Glomerular endothelial cell (primary cell): ENCODE results near the gene ACAP1. TPM values are rescaled to one million over a fixed set of nuclear protein-coding genes. Genes with fewer than 3 reads are reported as not detected.

Source experiments
- DNase-seq: peaks from one replicate; pipeline ENCODE4 v3.0.0-alpha.2; 2011; ENCODE audit warnings: low read depth, low spot score; ENCODE audit errors: extremely low read depth
- total RNA-seq: library from RNA; depleted of rRNA; stranded (reverse); fragments of >200 nt; gene quantifications from 2 replicates; pipeline ENCODE4 v1.2.3, GENCODE V29; 2015

Gene ACAP1
- total RNA-seq, 1 donor from 2014 or later = not detected

DNA sequence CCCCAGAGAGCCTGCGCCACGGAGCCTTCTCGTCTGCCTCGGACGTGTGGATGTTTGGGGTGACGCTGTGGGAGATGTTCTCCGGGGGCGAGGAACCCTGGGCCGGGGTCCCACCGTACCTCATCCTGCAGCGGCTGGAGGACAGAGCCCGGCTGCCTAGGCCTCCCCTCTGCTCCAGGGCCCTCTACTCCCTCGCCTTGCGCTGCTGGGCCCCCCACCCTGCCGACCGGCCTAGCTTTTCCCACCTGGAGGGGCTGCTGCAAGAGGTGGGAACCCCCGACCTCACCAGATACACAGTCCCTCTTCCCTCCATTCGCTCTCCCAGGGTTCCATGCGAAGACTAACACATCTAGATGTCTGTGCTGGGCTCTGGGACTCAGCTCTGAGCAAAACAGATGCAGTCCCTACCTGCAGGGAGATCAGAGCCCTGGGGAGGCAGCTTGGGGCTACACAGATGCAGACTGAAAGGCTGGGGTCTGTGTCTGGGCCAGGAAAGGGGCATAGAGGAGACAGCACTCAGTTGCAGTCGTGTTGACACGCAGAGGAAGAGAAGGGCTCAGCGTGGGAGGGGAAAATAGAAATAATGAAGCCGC lies 48.3 kb downstream of the ACAP1 start:
- no peak for DNase-seq

DNA sequence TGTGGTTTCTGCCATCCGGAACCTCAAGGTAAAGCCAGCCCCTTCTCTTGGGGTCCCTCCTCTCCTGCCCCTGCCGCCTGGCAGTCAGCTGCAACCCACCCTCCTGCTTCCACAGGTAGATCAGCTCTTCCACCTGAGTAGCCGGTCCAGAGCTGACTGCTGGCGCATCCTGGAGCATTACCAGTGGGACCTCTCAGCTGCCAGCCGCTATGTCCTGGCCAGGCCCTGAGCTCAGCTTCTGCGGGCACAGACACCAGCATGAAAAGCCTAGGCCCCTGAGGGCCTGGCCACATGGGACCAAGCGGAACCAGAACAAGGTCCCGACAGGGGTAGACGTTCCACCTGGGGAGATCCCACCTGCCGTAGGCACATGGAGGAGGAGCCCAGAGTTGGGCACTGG lies 52.5 kb downstream of the ACAP1 start:
- DNase-seq = no peak

DNA sequence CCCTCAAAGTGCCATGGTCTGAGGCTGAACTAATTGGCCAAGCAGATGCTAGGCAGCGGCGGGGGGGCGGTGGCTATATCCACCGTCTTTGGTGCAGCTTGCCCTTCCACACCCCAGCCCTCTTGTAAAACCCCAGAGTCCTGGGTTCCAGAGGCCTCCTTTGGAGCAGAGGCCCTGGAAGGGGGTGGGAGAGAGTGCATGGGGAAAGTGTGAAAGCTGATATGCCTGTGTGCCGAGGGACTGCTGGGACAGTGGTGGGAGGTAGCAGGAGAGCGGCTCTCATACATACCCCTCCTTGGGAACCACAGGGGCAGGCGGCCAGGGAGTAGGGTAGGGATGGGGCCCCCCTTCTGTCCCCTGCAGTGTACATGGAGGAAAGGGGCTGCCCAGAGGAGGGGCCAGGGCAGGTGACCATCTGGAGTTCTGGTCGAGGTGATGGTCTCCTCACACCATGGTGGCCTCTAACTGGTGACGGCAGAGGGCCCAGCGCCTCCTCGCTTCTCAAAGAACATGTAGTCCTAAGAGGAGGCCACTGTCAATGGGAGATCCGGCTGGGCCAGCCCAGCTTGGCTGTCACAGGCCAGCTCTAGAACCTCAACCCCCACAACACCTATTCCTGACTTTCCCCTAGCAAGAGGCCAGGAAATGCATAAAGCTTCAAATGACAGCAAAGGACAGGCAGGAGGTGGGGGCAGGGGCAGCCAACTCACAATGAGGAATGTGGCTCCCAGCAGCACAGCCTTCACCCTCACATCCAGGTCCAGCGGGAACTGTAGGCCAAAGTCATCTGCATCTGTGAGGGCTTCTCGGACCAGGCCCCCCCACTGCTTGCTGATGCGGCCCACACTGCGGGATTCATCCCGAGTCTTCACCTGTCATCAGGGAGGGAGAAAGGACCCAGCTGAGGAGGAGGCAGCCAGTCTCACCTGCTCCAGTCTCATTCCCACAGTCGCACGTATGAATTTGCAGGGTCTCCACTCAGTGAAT lies 53.9 kb downstream of the ACAP1 start:
- no peak for DNase-seq

DNA sequence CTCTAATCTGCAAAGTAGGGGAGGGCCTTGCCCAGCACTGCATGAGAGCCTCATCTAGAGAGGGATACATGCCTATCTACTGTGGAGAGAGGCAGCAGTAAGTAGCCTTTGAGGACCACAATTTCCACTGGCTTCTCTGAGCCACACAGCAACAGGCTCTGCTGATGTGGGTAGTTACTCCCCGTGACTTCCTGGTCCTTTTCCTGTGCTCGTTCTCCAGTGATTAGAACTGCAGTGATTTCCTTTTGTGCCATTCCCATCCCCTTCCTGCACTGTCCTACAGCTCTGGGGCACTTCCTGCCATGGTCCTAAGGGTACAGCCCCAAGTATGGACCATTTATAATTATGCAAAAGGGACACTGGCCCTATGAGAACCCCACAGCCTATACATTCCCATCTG lies 55.0 kb downstream of the ACAP1 start:
- no peak for DNase-seq

DNA sequence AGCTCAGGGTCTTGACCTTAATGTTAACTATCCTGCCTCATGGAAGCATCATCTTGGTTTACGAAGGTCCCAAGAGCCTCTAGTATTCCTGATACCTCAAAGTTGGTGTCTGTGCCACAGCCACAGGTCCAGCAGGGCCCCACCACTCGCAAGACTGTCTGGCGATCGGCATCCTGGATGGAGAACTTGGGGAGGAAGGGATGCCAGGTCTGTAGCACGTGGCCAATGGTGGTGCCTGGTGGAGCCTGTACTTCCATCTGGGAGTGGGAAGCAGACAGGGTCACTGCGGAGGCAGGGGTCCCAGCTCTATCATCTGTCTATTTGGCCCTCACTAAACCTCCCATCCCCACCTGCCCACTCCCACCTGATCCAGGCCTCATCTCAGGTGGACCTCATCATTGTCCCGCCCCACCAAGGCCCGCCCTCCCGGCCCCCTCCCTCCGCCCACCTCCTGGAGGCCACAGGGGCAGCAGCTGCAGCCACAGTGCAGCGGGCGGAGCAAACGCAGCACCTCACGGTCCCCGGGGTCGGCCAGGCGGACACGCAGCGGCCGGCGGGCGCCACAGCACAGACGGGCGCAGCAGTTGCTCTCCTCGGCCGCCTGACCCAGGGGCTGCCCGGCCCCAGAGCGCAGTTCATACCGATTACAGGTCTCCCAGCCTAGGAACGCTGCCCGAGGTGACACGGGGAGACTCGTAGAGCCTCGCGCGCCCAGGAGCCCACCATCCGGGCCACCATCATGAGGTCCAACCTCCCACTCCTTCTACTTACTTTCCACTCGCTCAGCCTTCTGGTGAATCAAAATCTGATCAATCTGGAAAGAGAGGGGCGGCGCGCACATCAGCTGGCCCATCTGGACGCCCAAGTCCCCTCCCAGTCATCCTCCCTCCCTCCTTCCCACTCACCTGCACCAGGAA lies 56.6 kb downstream of the ACAP1 start:
- DNase-seq = no peak

DNA sequence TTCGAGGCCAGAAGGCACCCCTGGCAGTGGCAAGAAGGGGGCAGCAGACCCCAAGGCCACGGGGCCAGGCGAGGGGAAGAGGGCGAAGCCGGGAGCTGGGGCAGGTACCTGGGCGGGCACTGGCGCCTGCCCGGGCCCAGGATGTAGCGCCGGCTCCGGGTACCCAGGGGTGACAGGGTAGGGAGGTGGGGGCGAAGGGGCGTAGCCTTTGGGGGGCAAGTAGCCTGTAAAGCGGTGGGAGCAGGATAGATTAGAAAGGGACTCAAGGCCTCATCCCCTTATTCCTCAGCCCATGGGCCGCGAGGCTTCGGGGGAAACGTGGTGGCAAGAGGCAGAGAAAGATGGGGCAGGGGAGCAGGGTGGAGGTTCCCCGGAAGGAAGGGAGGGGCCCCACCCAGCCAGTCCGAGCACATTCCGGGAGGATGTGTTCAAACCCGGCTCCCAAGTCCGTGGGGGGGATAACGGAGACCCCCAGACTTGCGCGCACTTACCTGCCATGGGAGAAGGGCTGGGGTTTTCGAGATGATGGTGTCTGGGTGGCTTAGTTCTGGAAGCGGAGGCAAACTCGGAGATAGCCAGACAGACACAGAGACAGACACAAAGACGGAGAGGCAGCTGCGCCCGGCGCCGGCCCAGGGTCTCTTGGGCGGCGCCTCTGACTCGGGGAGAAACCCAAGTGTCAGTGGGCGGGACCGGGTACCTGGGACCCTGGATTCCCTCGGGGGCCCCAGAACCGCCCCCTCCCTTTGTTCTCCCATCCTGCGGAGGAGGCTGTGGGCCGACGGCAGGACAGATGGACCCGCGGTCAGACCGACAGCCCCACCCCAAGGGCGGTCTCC lies 57.5 kb downstream of the ACAP1 start:
- DNase-seq = no peak

DNA sequence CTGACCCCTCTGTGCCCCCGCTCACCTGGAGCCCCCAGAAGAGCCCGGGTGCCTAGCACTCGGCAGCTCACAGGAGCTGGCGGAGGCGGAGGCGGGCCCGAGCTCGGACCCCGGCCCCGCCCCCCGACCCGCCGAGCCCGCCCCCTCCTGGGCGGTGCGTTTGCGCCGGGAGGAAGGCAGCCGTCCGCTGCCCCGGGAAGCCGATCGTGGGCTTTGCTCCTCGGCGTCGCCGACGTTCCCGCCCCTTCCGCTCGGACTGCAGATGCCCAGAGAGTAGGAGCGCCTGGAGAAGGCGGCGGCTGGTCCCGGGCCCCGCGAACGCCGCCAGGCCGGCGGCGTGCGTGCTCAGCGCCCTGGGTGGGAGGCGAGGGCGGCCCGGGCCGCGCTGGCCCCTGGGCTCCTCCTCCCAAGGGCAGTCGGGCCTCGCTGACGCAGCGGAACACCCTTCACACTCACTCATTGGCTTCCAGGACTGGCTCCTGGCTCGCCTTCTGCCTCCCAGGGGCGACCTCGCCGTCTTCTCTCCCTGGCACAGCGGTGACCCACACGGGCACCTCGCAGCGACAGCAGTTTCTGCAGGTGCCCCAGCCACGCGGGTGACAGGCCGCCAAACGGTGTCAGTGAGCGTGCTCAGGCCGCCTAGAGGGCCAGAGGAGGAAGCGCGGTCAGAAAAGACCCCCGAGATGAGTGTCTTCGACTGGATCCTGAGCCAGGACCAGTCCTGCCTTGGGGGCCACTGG lies 58.3 kb downstream of the ACAP1 start, which contains the start of gene PLSCR3:
PLSCR3 (minus strand) TSS at position 74 of the 740 bp plus-strand sequence. CDS start 415 bp downstream, outside the sequence.
- DNase-seq = no peak

DNA sequence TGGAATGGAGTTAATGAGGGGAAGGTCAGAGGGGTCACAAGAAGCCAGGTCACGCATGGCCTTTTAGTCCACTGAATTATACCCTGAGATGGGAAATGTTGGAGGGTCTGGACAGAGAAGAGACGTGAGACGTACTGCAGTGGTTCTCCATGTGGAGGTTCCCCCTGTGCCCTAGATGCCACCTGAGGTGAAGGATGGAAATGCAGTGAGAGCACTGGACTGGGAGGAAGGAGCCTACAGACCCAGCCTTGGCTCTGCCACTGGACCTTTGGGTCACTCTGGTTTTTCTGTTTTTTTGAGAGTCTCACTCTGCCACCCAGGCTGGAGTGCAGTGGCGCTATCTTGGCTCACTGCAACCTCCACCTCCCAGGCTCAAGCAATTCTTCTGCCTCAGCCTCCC lies 59.8 kb downstream of the ACAP1 start:
- no peak for DNase-seq

DNA sequence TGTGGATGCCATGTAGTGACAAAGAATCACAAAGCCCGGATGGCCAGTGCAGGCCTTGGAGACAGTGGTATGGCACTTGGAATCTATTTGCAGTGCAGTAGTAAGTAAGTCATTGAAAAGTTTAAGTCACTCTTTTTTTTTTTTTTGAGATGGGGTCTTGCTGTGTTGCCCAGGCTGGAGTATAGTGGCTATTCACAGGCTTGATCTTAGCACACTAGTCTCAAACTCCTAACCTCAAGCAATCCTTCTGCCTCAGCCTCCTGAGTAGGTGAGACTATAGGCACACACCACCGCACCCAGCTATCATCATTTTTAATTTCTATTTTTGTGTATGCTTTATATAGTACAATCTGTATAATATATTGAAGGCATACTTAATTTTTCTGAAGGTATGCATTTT lies 62.3 kb downstream of the ACAP1 start:
- no peak for DNase-seq

Other genes starting within 250 kb of the ACAP1 start
- gene ASGR2, start 221.7 kb upstream of the ACAP1 start, total RNA-seq = not detected in 2 replicates
- gene ASGR1, start 157.2 kb upstream of the ACAP1 start, total RNA-seq = 2.6 and 5.4 TPM in 2 replicates
- 10.8 and 22.3 TPM in 2 replicates for gene DLG4, start 116.7 kb upstream of the ACAP1 start, total RNA-seq
- gene ACADVL, start 116.6 kb upstream of the ACAP1 start, total RNA-seq = 252 and 369 TPM in 2 replicates
- 36.9 and 41.6 TPM in 2 replicates for gene DVL2, start 102.0 kb upstream of the ACAP1 start, total RNA-seq
- 42.9 and 53.0 TPM in 2 replicates for gene PHF23, start 97.1 kb upstream of the ACAP1 start, total RNA-seq
- gene GABARAP, start 94.1 kb upstream of the ACAP1 start, total RNA-seq = 548 and 565 TPM in 2 replicates
- gene CTDNEP1, start 84.8 kb upstream of the ACAP1 start, total RNA-seq = 55.4 and 73.5 TPM in 2 replicates
- gene ELP5, start 84.3 kb upstream of the ACAP1 start, total RNA-seq = 27.5 and 27.7 TPM in 2 replicates
- gene CLDN7, start 74.1 kb upstream of the ACAP1 start, total RNA-seq = 1.9 and 2.1 TPM in 2 replicates
- not detected in 2 replicates for gene SLC2A4, start 54.8 kb upstream of the ACAP1 start, total RNA-seq
- gene YBX2, start 41.9 kb upstream of the ACAP1 start, total RNA-seq = not detected in 2 replicates
- 432 and 433 TPM in 2 replicates for gene EIF5A, start 28.9 kb upstream of the ACAP1 start, total RNA-seq
- 48.2 and 64.6 TPM in 2 replicates for gene GPS2, start 21.2 kb upstream of the ACAP1 start, total RNA-seq
- gene NEURL4, start 7.2 kb upstream of the ACAP1 start, total RNA-seq = 15.5 and 16.4 TPM in 2 replicates
- gene KCTD11, start 15.6 kb downstream of the ACAP1 start, total RNA-seq = 7.1 and 8.5 TPM in 2 replicates
- not detected in 2 replicates for gene TMEM95, start 18.6 kb downstream of the ACAP1 start, total RNA-seq
- gene TNK1, start 44.6 kb downstream of the ACAP1 start, total RNA-seq = 0.19 and 0.23 TPM in 2 replicates
- 74.1 and 82.8 TPM in 2 replicates for gene PLSCR3, start 58.0 kb downstream of the ACAP1 start, total RNA-seq
- gene TMEM256, start 67.6 kb downstream of the ACAP1 start, total RNA-seq = 56.7 and 73.7 TPM in 2 replicates
- 15.7 and 21.7 TPM in 2 replicates for gene NLGN2, start 71.3 kb downstream of the ACAP1 start, total RNA-seq
- gene SPEM1, start 83.8 kb downstream of the ACAP1 start, total RNA-seq = not detected in 2 replicates
- gene SPEM2, start 89.1 kb downstream of the ACAP1 start, total RNA-seq = not detected in 2 replicates
- gene SPEM3, start 92.3 kb downstream of the ACAP1 start, total RNA-seq = not detected in 2 replicates
- 11.6 and 15.4 TPM in 2 replicates for gene TMEM102, start 98.9 kb downstream of the ACAP1 start, total RNA-seq
- gene FGF11, start 103.0 kb downstream of the ACAP1 start, total RNA-seq = 0.44 and 0.88 TPM in 2 replicates
- 5.7 and 9.6 TPM in 2 replicates for gene CHRNB1, start 108.5 kb downstream of the ACAP1 start, total RNA-seq
- 41.8 and 43.9 TPM in 2 replicates for gene ZBTB4, start 143.1 kb downstream of the ACAP1 start, total RNA-seq
- gene SLC35G6, start 144.9 kb downstream of the ACAP1 start, total RNA-seq = not detected in 2 replicates
- gene POLR2A, start 147.8 kb downstream of the ACAP1 start, total RNA-seq = 81.5 and 124 TPM in 2 replicates
- gene TNFSF12, start 212.5 kb downstream of the ACAP1 start, total RNA-seq = 30.3 and 38.2 TPM in 2 replicates
- 1.5 and 6.7 TPM in 2 replicates for gene TNFSF13, start 222.2 kb downstream of the ACAP1 start, total RNA-seq
- gene SENP3, start 225.4 kb downstream of the ACAP1 start, total RNA-seq = 60.7 and 79.5 TPM in 2 replicates
- gene CD68, start 243.1 kb downstream of the ACAP1 start, total RNA-seq = 4.1 and 8.8 TPM in 2 replicates
- gene MPDU1, start 247.3 kb downstream of the ACAP1 start, total RNA-seq = 117 and 164 TPM in 2 replicates